ENCODE data around the gene CFAP99. TPM values are rescaled to one million over a fixed set of nuclear protein-coding genes. Genes with fewer than 3 reads are reported as not detected.

The CFAP99 gene
- total RNA-seq, 1 experiment from 2014 or later = 0.33 TPM

GRCh38 chr4:2450394-2451035 lies 31.8 kb downstream of the CFAP99 start:
- Histone ChIP-seq H3K9me3 (ENCODE audit: control insufficient read depth, insufficient read depth, low read depth, low read length) (no peaks in the 10 kb centered on the region), H3K27ac (ENCODE audit: low read length) (no peak overlapping the region), H3K4me1 (ENCODE audit: control insufficient read depth, insufficient read depth, low read length) (no peaks in the 10 kb centered on the region), H3K27me3 (ENCODE audit: control insufficient read depth, insufficient read depth, low read length) (no peaks in the 10 kb centered on the region), H3K36me3 (ENCODE audit: control insufficient read depth, insufficient read depth, low read length) (no peaks in the 10 kb centered on the region), H3K4me3 (ENCODE audit: low read depth in 2 of 2, low read length in 2 of 2) (no peak overlapping the region)
- BruUV-seq (replicated peaks) = no TSS peak
- ChIA-PET CTCF (no interaction called here), POLR2A (no interaction called here)
- DNase-seq (ENCODE audit: low read depth, low spot score) = no peak
- no peak for TF ChIP-seq POLR2AphosphoS5 (IDR thresholded peaks at IDR 0.05; ENCODE audit: low read depth, low read length)
- TF ChIP-seq REST (IDR thresholded peaks at IDR 0.05; ENCODE audit: insufficient read depth in 1 of 2, low read depth in 2 of 2, low read length in 1 of 2) = no peak
- TF ChIP-seq TCF7L2 (IDR thresholded peaks at IDR 0.05; ENCODE audit: low read depth, low read length) = no peak
- TF ChIP-seq SIN3A (IDR thresholded peaks at IDR 0.05; ENCODE audit: borderline replicate concordance, insufficient read depth, low read depth, low read length) = no peak
- no peak for TF ChIP-seq CTCF (IDR thresholded peaks at IDR 0.05)
- no peak for ATAC-seq
- intact Hi-C loops (cut with micrococcal nuclease; ENCODE audit: unreplicated experiment) = no loop called here
- in situ Hi-C loops (cut with HindIII; ENCODE audit: low pct_unique_long_range_greater_than_20kb, low sequenced_read_pairs) = no loop called here

GRCh38 chr4:2451036-2451520 lies 32.3 kb downstream of the CFAP99 start:
- Histone ChIP-seq H3K36me3 (ENCODE audit: control insufficient read depth, insufficient read depth, low read length) (no peaks in the 10 kb centered on the region), H3K4me1 (ENCODE audit: control insufficient read depth, insufficient read depth, low read length) (no peaks in the 10 kb centered on the region), H3K27me3 (ENCODE audit: control insufficient read depth, insufficient read depth, low read length) (no peaks in the 10 kb centered on the region), H3K27ac (ENCODE audit: low read length) (no peak overlapping the region), H3K9me3 (ENCODE audit: control insufficient read depth, insufficient read depth, low read depth, low read length) (no peaks in the 10 kb centered on the region), H3K4me3 (ENCODE audit: low read depth in 2 of 2, low read length in 2 of 2) (no peak overlapping the region)
- POLR2A ChIA-PET = no interaction called here
- ATAC-seq (no peak), DNase-seq (ENCODE audit: low read depth, low spot score) (no peak)
- intact Hi-C loops (cut with micrococcal nuclease; ENCODE audit: unreplicated experiment) (no loop called here), in situ Hi-C loops (cut with HindIII; ENCODE audit: low pct_unique_long_range_greater_than_20kb, low sequenced_read_pairs) (no loop called here)
- no TSS peak for BruUV-seq (replicated peaks)
- CTCF ChIA-PET = no interaction called here
- TF ChIP-seq POLR2AphosphoS5 (IDR thresholded peaks at IDR 0.05; ENCODE audit: low read depth, low read length) (no peak), CTCF (IDR thresholded peaks at IDR 0.05) (no peak), TCF7L2 (IDR thresholded peaks at IDR 0.05; ENCODE audit: low read depth, low read length) (no peak), SIN3A (IDR thresholded peaks at IDR 0.05; ENCODE audit: borderline replicate concordance, insufficient read depth, low read depth, low read length) (no peak), REST (IDR thresholded peaks at IDR 0.05; ENCODE audit: insufficient read depth in 1 of 2, low read depth in 2 of 2, low read length in 1 of 2) (no peak)

Data from Panc1 (cell line).